Measurements from ENCODE around the gene ACAN. TPM values are rescaled to one million over a fixed set of nuclear protein-coding genes. Genes with fewer than 3 reads are reported as not detected.

The ACAN gene
- polyA plus RNA-seq, 4 donors: 0.09 to 0.27 TPM; not detected in 2

DNA sequence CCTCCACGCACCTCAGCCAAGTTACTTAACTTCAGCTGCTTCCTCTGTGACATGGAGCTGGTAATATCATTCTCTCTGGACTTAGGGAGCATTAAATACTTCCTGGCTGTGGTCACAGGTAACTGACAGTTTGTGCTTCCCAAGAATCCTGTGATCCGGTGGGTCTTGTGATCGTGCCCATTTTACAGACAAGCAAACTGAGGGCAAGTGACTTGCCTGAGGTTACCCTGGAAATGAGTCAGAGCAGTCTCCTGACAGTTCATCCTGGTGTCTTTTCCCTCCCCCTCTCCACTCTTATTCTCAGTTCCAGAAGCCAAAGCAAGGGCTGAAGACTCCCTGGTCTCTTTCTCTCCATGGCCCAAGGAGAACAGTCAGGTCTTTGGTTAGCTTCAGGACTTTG lies 35.9 kb downstream of the ACAN start:
- Histone ChIP-seq H3K27ac (ENCODE audit: low read depth in 1 of 3, low read length in 2 of 3) (no peak overlapping the region), H3K4me3 (ENCODE audit: low read depth in 1 of 3, low read length in 3 of 3) (no peak overlapping the region)

DNA sequence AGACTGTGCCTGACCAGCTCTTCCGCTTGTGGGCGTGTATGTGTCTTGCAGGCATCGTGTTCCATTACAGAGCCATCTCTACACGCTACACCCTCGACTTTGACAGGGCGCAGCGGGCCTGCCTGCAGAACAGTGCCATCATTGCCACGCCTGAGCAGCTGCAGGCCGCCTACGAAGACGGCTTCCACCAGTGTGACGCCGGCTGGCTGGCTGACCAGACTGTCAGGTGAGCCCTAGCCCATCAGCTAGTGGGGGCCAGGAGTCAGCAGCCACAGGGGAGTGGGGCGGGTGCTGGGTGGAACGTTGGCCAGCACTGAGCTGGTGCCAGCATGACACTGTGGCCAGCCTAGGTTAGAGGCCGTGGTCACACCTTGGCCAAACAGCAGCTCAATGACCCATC lies 36.7 kb downstream of the ACAN start:
- Histone ChIP-seq H3K27me3 (ENCODE audit: control insufficient read depth in 3 of 3, insufficient read depth in 3 of 3, low read length in 3 of 3) (no peaks in the 10 kb centered on the region), H3K4me3 (ENCODE audit: low read depth in 1 of 3, low read length in 3 of 3) (no peak overlapping the region), H3K27ac (ENCODE audit: low read depth in 1 of 3, low read length in 2 of 3) (no peak overlapping the region), H3K36me3 (ENCODE audit: control insufficient read depth in 3 of 3, insufficient read depth in 2 of 3, low read depth in 1 of 3, low read length in 3 of 3) (no peaks in the 10 kb centered on the region), H3K4me1 (ENCODE audit: control insufficient read depth in 3 of 3, insufficient read depth in 2 of 3, low read depth in 1 of 3, low read length in 2 of 3) (no peaks in the 10 kb centered on the region), H3K9me3 (ENCODE audit: control insufficient read depth in 2 of 2, insufficient read depth in 1 of 2, low read depth in 1 of 2, low read length in 1 of 2) (no peaks in the 10 kb centered on the region)
- FAIRE-seq (no peak), DNase-seq (no peak)
- WGBS, 3 donors: 85 to 89% (median 85%) methylated on average over 16 of the region's 16 CpGs

More for the DNA sequence above, 35.9 kb downstream of the ACAN start:
- DNase-seq (no peak), FAIRE-seq (no peak)
- 53 to 80% (median 77%) methylated on average over 3 of the region's 3 CpGs for WGBS, 3 donors
- no peaks in the 10 kb centered on the region for H3K9me3 ChIP-seq (ENCODE audit: control insufficient read depth in 2 of 2, insufficient read depth in 1 of 2, low read depth in 1 of 2, low read length in 1 of 2)
- no peaks in the 10 kb centered on the region for H3K27me3 ChIP-seq (ENCODE audit: control insufficient read depth in 3 of 3, insufficient read depth in 3 of 3, low read length in 3 of 3)
- H3K36me3 ChIP-seq (ENCODE audit: control insufficient read depth in 3 of 3, insufficient read depth in 2 of 3, low read depth in 1 of 3, low read length in 3 of 3): no peaks in the 10 kb centered on the region
- H3K4me1 ChIP-seq (ENCODE audit: control insufficient read depth in 3 of 3, insufficient read depth in 2 of 3, low read depth in 1 of 3, low read length in 2 of 3): no peaks in the 10 kb centered on the region

DNA sequence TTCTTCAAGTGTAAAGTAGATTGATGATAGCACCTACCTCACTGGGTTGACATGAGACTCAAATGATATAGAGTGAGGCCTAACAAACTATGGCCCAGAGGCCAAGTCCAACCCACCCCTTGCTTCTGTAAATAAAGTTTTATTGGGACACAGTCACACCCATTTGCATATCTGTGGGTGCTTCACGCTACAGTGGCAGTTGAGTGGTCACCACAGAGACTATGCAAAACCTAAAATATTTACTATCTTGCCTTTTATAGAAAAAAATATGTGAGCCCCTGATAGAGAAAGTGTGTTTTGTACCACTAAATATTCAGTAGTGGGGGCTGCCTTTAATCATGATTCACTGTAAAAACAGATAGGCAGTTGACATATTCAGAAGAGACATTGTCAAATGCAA lies 38.0 kb downstream of the ACAN start:
- no peaks in the 10 kb centered on the region for H3K36me3 ChIP-seq (ENCODE audit: control insufficient read depth in 3 of 3, insufficient read depth in 2 of 3, low read depth in 1 of 3, low read length in 3 of 3)
- DNase-seq: no peak
- H3K27ac ChIP-seq (ENCODE audit: low read depth in 1 of 3, low read length in 2 of 3): no peak overlapping the region
- no peak for FAIRE-seq
- no peaks in the 10 kb centered on the region for H3K9me3 ChIP-seq (ENCODE audit: control insufficient read depth in 2 of 2, insufficient read depth in 1 of 2, low read depth in 1 of 2, low read length in 1 of 2)
- H3K27me3 ChIP-seq (ENCODE audit: control insufficient read depth in 3 of 3, insufficient read depth in 3 of 3, low read length in 3 of 3): no peaks in the 10 kb centered on the region
- 21 to 60% (median 32%) methylated on average over 1 of the region's 1 CpG for WGBS, 3 donors
- no peaks in the 10 kb centered on the region for H3K4me1 ChIP-seq (ENCODE audit: control insufficient read depth in 3 of 3, insufficient read depth in 2 of 3, low read depth in 1 of 3, low read length in 2 of 3)
- H3K4me3 ChIP-seq (ENCODE audit: low read depth in 1 of 3, low read length in 3 of 3): no peak overlapping the region

DNA sequence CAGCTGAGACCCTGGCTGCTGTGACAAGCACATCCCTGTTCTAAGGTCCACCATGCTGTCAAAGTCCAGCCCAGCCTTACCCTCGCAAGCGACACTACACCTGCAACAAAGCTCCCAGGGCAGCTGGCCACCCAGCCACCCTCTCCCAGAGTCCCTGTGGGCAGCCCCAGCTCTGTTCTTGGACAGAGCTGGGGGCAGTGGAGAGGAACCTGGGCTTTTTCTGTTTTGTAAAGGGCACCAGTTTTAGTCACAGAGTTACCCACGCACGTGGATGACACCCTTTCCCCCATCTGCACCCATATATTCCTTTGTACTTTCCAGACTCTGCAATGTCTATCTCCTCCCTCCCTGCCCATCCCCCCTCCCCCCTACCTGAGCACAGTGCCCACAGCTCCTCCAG lies 38.9 kb downstream of the ACAN start:
- Histone ChIP-seq H3K9me3 (ENCODE audit: control insufficient read depth in 2 of 2, insufficient read depth in 1 of 2, low read depth in 1 of 2, low read length in 1 of 2) (no peaks in the 10 kb centered on the region), H3K27me3 (ENCODE audit: control insufficient read depth in 3 of 3, insufficient read depth in 3 of 3, low read length in 3 of 3) (no peaks in the 10 kb centered on the region), H3K36me3 (ENCODE audit: control insufficient read depth in 3 of 3, insufficient read depth in 2 of 3, low read depth in 1 of 3, low read length in 3 of 3) (no peaks in the 10 kb centered on the region), H3K27ac (ENCODE audit: low read depth in 1 of 3, low read length in 2 of 3) (no peak overlapping the region), H3K4me1 (ENCODE audit: control insufficient read depth in 3 of 3, insufficient read depth in 2 of 3, low read depth in 1 of 3, low read length in 2 of 3) (no peaks in the 10 kb centered on the region), H3K4me3 (ENCODE audit: low read depth in 1 of 3, low read length in 3 of 3) (no peak overlapping the region)
- FAIRE-seq: no peak
- DNase-seq: peak in 1 of 2 donors; percentile 22
- WGBS, 3 donors: 57 to 74% (median 63%) methylated on average over 4 of the region's 4 CpGs

DNA sequence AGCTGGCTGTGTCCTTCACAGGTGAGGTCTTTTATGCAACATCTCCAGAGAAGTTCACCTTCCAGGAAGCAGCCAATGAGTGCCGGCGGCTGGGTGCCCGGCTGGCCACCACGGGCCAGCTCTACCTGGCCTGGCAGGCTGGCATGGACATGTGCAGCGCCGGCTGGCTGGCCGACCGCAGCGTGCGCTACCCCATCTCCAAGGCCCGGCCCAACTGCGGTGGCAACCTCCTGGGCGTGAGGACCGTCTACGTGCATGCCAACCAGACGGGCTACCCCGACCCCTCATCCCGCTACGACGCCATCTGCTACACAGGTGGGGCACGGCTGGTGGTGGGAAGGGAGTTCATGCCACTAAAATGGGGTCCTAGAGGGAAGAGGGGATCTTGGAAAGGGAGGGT lies 40.1 kb downstream of the ACAN start:
- Histone ChIP-seq H3K9me3 (ENCODE audit: control insufficient read depth in 2 of 2, insufficient read depth in 1 of 2, low read depth in 1 of 2, low read length in 1 of 2) (no peaks in the 10 kb centered on the region), H3K4me1 (ENCODE audit: control insufficient read depth in 3 of 3, insufficient read depth in 2 of 3, low read depth in 1 of 3, low read length in 2 of 3) (no peaks in the 10 kb centered on the region)

DNA sequence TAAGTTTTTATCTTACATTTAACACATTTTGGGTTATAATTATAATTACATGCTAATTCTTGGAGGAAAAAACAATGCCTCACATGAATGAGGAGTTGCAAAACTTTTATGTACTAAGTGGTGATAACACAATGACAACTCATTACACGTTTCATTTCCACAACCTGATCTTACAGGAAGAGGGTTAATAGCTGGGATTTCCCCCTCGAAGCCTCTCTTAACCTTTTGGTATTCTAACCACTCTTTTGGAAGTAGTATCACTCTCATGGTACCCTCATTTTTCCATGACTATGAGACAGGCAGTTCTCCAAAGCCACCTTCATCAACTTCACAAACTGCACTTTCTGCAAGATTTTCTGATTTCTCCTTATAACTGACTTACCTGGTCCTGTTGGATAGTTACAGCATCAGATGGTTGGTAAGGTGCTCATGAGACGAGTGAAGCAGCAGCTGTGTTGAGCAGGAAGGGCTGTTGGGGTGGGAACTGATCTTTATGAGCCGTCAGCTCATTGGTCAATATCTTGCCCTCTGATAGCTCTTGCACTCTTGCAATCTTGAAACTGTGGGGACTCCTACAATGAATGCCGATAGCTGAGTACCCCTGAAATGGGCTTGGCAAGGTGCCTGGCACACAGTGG lies 41.6 kb downstream of the ACAN start:
- Histone ChIP-seq H3K27ac (ENCODE audit: low read depth in 1 of 3, low read length in 2 of 3) (no peak overlapping the region), H3K4me3 (ENCODE audit: low read depth in 1 of 3, low read length in 3 of 3) (no peak overlapping the region), H3K27me3 (ENCODE audit: control insufficient read depth in 3 of 3, insufficient read depth in 3 of 3, low read length in 3 of 3) (no peaks in the 10 kb centered on the region), H3K4me1 (ENCODE audit: control insufficient read depth in 3 of 3, insufficient read depth in 2 of 3, low read depth in 1 of 3, low read length in 2 of 3) (no peaks in the 10 kb centered on the region), H3K9me3 (ENCODE audit: control insufficient read depth in 2 of 2, insufficient read depth in 1 of 2, low read depth in 1 of 2, low read length in 1 of 2) (no peaks in the 10 kb centered on the region), H3K36me3 (ENCODE audit: control insufficient read depth in 3 of 3, insufficient read depth in 2 of 3, low read depth in 1 of 3, low read length in 3 of 3) (no peaks in the 10 kb centered on the region)
- DNase-seq (no peak), FAIRE-seq (no peak)
- WGBS, 3 donors: 24 to 42% (median 27%) methylated on average over 5 of the region's 5 CpGs

More for the DNA sequence above, 40.1 kb downstream of the ACAN start:
- WGBS, 3 donors: 91 to 93% (median 93%) methylated on average over 21 of the region's 21 CpGs
- DNase-seq (no peak), FAIRE-seq (no peak)
- H3K4me3 ChIP-seq (ENCODE audit: low read depth in 1 of 3, low read length in 3 of 3): no peak overlapping the region
- no peak overlapping the region for H3K27ac ChIP-seq (ENCODE audit: low read depth in 1 of 3, low read length in 2 of 3)
- no peaks in the 10 kb centered on the region for H3K36me3 ChIP-seq (ENCODE audit: control insufficient read depth in 3 of 3, insufficient read depth in 2 of 3, low read depth in 1 of 3, low read length in 3 of 3)
- H3K27me3 ChIP-seq (ENCODE audit: control insufficient read depth in 3 of 3, insufficient read depth in 3 of 3, low read length in 3 of 3): no peaks in the 10 kb centered on the region

GRCh38 chr15:88845616-88846015 lies 42.4 kb downstream of the ACAN start:
- H3K27ac ChIP-seq (ENCODE audit: low read depth in 1 of 3, low read length in 2 of 3): no peak overlapping the region
- no peak overlapping the region for H3K4me3 ChIP-seq (ENCODE audit: low read depth in 1 of 3, low read length in 3 of 3)
- FAIRE-seq: no peak
- H3K27me3 ChIP-seq (ENCODE audit: control insufficient read depth in 3 of 3, insufficient read depth in 3 of 3, low read length in 3 of 3): no peaks in the 10 kb centered on the region
- no peaks in the 10 kb centered on the region for H3K4me1 ChIP-seq (ENCODE audit: control insufficient read depth in 3 of 3, insufficient read depth in 2 of 3, low read depth in 1 of 3, low read length in 2 of 3)
- H3K36me3 ChIP-seq (ENCODE audit: control insufficient read depth in 3 of 3, insufficient read depth in 2 of 3, low read depth in 1 of 3, low read length in 3 of 3): no peaks in the 10 kb centered on the region
- DNase-seq: no peak
- 84 to 90% (median 89%) methylated on average over 15 of the region's 15 CpGs for WGBS, 3 donors
- no peaks in the 10 kb centered on the region for H3K9me3 ChIP-seq (ENCODE audit: control insufficient read depth in 2 of 2, insufficient read depth in 1 of 2, low read depth in 1 of 2, low read length in 1 of 2)

- 78 to 80% (median 79%) methylated on average over 20 of the region's 20 CpGs for WGBS, 3 donors
- FAIRE-seq: no peak
Measured at GRCh38 chr15:88847144-88847543, 43.9 kb downstream of the ACAN start.

GRCh38 chr15:88848203-88848602 lies 45.0 kb downstream of the ACAN start:
- no peaks in the 10 kb centered on the region for H3K36me3 ChIP-seq (ENCODE audit: control insufficient read depth in 3 of 3, insufficient read depth in 2 of 3, low read depth in 1 of 3, low read length in 3 of 3)
- no peaks in the 10 kb centered on the region for H3K9me3 ChIP-seq (ENCODE audit: control insufficient read depth in 2 of 2, insufficient read depth in 1 of 2, low read depth in 1 of 2, low read length in 1 of 2)
- no peak for DNase-seq
- WGBS, 3 donors: 68 to 87% (median 77%) methylated on average over 3 of the region's 3 CpGs
- H3K4me3 ChIP-seq (ENCODE audit: low read depth in 1 of 3, low read length in 3 of 3): no peak overlapping the region
- peaks cover 0 to 3% (median 0%) of the 10 kb centered on the region in 3 donors for H3K27me3 ChIP-seq (ENCODE audit: control insufficient read depth in 3 of 3, insufficient read depth in 3 of 3, low read length in 3 of 3)
- FAIRE-seq: no peak
- H3K27ac ChIP-seq (ENCODE audit: low read depth in 1 of 3, low read length in 2 of 3): no peak overlapping the region
- no peaks in the 10 kb centered on the region for H3K4me1 ChIP-seq (ENCODE audit: control insufficient read depth in 3 of 3, insufficient read depth in 2 of 3, low read depth in 1 of 3, low read length in 2 of 3)

More at GRCh38 chr15:88847144-88847543, 43.9 kb downstream of the ACAN start:
- Histone ChIP-seq H3K9me3 (ENCODE audit: control insufficient read depth in 2 of 2, insufficient read depth in 1 of 2, low read depth in 1 of 2, low read length in 1 of 2) (no peaks in the 10 kb centered on the region), H3K4me3 (ENCODE audit: low read depth in 1 of 3, low read length in 3 of 3) (no peak overlapping the region), H3K27me3 (ENCODE audit: control insufficient read depth in 3 of 3, insufficient read depth in 3 of 3, low read length in 3 of 3) (no peaks in the 10 kb centered on the region), H3K27ac (ENCODE audit: low read depth in 1 of 3, low read length in 2 of 3) (no peak overlapping the region), H3K4me1 (ENCODE audit: control insufficient read depth in 3 of 3, insufficient read depth in 2 of 3, low read depth in 1 of 3, low read length in 2 of 3) (no peaks in the 10 kb centered on the region), H3K36me3 (ENCODE audit: control insufficient read depth in 3 of 3, insufficient read depth in 2 of 3, low read depth in 1 of 3, low read length in 3 of 3) (no peaks in the 10 kb centered on the region)
- DNase-seq: no peak

All from small intestine (tissue), 7 donors.